ENCODE data around the gene PNPLA6. TPM values are rescaled to one million over a fixed set of nuclear protein-coding genes. Genes with fewer than 3 reads are reported as not detected.

PNPLA6 gene
- total and polyA plus RNA-seq, 7 experiments from 2014 or later, result 5.3 to 157 (median 119) TPM

- H3K27ac Mint-ChIP-seq, result no peak overlapping the region
- H3K9me3 ChIP-seq (ENCODE audit: control insufficient read depth in 2 of 3, low read length in 3 of 3), result no peaks in the 10 kb centered on the region
- H3K36me3 ChIP-seq (ENCODE audit: control insufficient read depth in 2 of 3, insufficient read depth in 3 of 3, low read length in 3 of 3), result no peaks in the 10 kb centered on the region
- peaks cover 0 to 5% (median 0%) of the 10 kb centered on the region in 7 donors for H3K4me1 Mint-ChIP-seq
- DNase-seq, result no peak
- ATAC-seq, result no peak
- no peak overlapping the region for H3K27ac ChIP-seq (ENCODE audit: low read depth, low read length)
- H3K4me3 ChIP-seq (ENCODE audit: low read length), result no peak overlapping the region
- intact Hi-C loops (cut with micrococcal nuclease), result no loop called here
- peaks cover under 1 to 15% (median 5%) of the 10 kb centered on the region in 5 donors for H3K27me3 Mint-ChIP-seq
- H3K4me3 Mint-ChIP-seq, result no peak overlapping the region
- CTCF ChIA-PET, result no interaction called here
- H3K4me1 ChIP-seq (ENCODE audit: control insufficient read depth in 2 of 2, insufficient read depth in 2 of 2, low read length in 2 of 2), result no peaks in the 10 kb centered on the region
- H3K27me3 ChIP-seq (ENCODE audit: control insufficient read depth in 2 of 2, insufficient read depth in 2 of 2, low read length in 2 of 2), result no peaks in the 10 kb centered on the region
- no peaks in the 10 kb centered on the region for H3K36me3 Mint-ChIP-seq
- POLR2A ChIA-PET, result no interaction called here
- H3K9me3 Mint-ChIP-seq, result peaks cover 0 to 4% (median 0%) of the 10 kb centered on the region in 11 donors
These were observed 71.8 kb downstream of the PNPLA6 start for GRCh38 chr19:7607212-7607873.

- no peaks in the 10 kb centered on the region for H3K36me3 Mint-ChIP-seq
- Histone ChIP-seq H3K36me3 (ENCODE audit: control insufficient read depth in 2 of 3, insufficient read depth in 3 of 3, low read length in 3 of 3) (no peaks in the 10 kb centered on the region), H3K4me1 (ENCODE audit: control insufficient read depth in 2 of 2, insufficient read depth in 2 of 2, low read length in 2 of 2) (no peaks in the 10 kb centered on the region), H3K9me3 (ENCODE audit: control insufficient read depth in 2 of 3, low read length in 3 of 3) (no peaks in the 10 kb centered on the region), H3K27me3 (ENCODE audit: control insufficient read depth in 2 of 2, insufficient read depth in 2 of 2, low read length in 2 of 2) (no peaks in the 10 kb centered on the region), H3K4me3 (ENCODE audit: low read length) (no peak overlapping the region), H3K27ac (ENCODE audit: low read depth, low read length) (no peak overlapping the region)
- POLR2A ChIA-PET, result no interaction called here
- peaks cover 0 to 9% (median 4%) of the 10 kb centered on the region in 5 donors for H3K27me3 Mint-ChIP-seq
- intact Hi-C loops (cut with micrococcal nuclease), result no loop called here
- DNase-seq (no peak), ATAC-seq (no peak)
- CTCF ChIA-PET, result no interaction called here
- peaks cover 0 to 4% (median 0%) of the 10 kb centered on the region in 7 donors for H3K4me1 Mint-ChIP-seq
- H3K9me3 Mint-ChIP-seq, result peaks cover 0 to 4% (median 0%) of the 10 kb centered on the region in 11 donors
- H3K4me3 Mint-ChIP-seq, result no peak overlapping the region
- no peak overlapping the region for H3K27ac Mint-ChIP-seq
These were observed 72.5 kb downstream of the PNPLA6 start for GRCh38 chr19:7607874-7608560.

GRCh38 chr19:7610491-7611240, 75.1 kb downstream of the PNPLA6 start:
- Mint-ChIP-seq H3K9me3 (peaks cover 0 to 1% (median 0%) of the 10 kb centered on the region in 11 donors), H3K27me3 (no peaks in the 10 kb centered on the region), H3K27ac (no peak overlapping the region), H3K4me1 (peaks cover 0 to 2% (median 0%) of the 10 kb centered on the region in 7 donors), H3K4me3 (no peak overlapping the region), H3K36me3 (no peaks in the 10 kb centered on the region)
- Histone ChIP-seq H3K27me3 (ENCODE audit: control insufficient read depth in 2 of 2, insufficient read depth in 2 of 2, low read length in 2 of 2) (no peaks in the 10 kb centered on the region), H3K36me3 (ENCODE audit: control insufficient read depth in 2 of 3, insufficient read depth in 3 of 3, low read length in 3 of 3) (no peaks in the 10 kb centered on the region), H3K4me1 (ENCODE audit: control insufficient read depth in 2 of 2, insufficient read depth in 2 of 2, low read length in 2 of 2) (no peaks in the 10 kb centered on the region), H3K4me3 (ENCODE audit: low read length) (no peak overlapping the region), H3K27ac (ENCODE audit: low read depth, low read length) (no peak overlapping the region), H3K9me3 (ENCODE audit: control insufficient read depth in 2 of 3, low read length in 3 of 3) (no peaks in the 10 kb centered on the region)
- ChIA-PET CTCF (no interaction called here), POLR2A (no interaction called here)
- intact Hi-C loops (cut with micrococcal nuclease), result no loop called here
- ATAC-seq (no peak), DNase-seq (no peak)

Other genes with a start within 250 kb of the PNPLA6 start
- 1 to 10 TPM in 4 of 5 experiments, under 1 TPM in 1; 0.89 to 9.9 (median 3.9) TPM for gene INSR, start 241.3 kb upstream of the PNPLA6 start, total RNA-seq
- gene INSR, start 241.3 kb upstream of the PNPLA6 start, polyA plus RNA-seq, result under 1 TPM; 0.29 to 0.71 TPM
- gene ARHGEF18, start 186.8 kb upstream of the PNPLA6 start, total RNA-seq, result 100 to 1,000 TPM in 4 of 5 experiments, 10 to 100 TPM in 1; 53.0 to 132 (median 130) TPM
- 10 to 100 TPM in 1 of 2 donors, 1 to 10 TPM in 1; 3.9 to 14.4 TPM for gene ARHGEF18, start 186.8 kb upstream of the PNPLA6 start, polyA plus RNA-seq
- 1 to 10 TPM in 1 of 5 experiments, under 1 TPM in 4; 0.59 to 1.2 (median 0.76) TPM for gene PEX11G, start 46.7 kb upstream of the PNPLA6 start, total RNA-seq
- 1 to 10 TPM in 1 of 2 donors, under 1 TPM in 1; 0.89 to 1.6 TPM for gene PEX11G, start 46.7 kb upstream of the PNPLA6 start, polyA plus RNA-seq
- gene ZNF358, start 19.6 kb upstream of the PNPLA6 start, total RNA-seq, result 10 to 100 TPM in 1 of 5 experiments, 1 to 10 TPM in 4; 5.7 to 10.1 (median 7.2) TPM
- gene ZNF358, start 19.6 kb upstream of the PNPLA6 start, polyA plus RNA-seq, result 1 to 10 TPM; 1.4 to 2.6 TPM
- 10 to 100 TPM; 13.8 to 49.2 (median 18.1) TPM for gene MCOLN1, start 13.1 kb upstream of the PNPLA6 start, total RNA-seq
- gene MCOLN1, start 13.1 kb upstream of the PNPLA6 start, polyA plus RNA-seq, result 10 to 100 TPM in 1 of 2 donors, 1 to 10 TPM in 1; 8.8 to 11.7 TPM
- under 1 TPM in 4 of 5 experiments, not detected in 1; 0.16 to 0.76 (median 0.35) TPM for gene CAMSAP3, start 60.1 kb downstream of the PNPLA6 start, total RNA-seq
- gene CAMSAP3, start 60.1 kb downstream of the PNPLA6 start, polyA plus RNA-seq, result under 1 TPM; 0.06 to 0.07 TPM
- gene XAB2, start 93.8 kb downstream of the PNPLA6 start, total RNA-seq, result 10 to 100 TPM; 49.3 to 79.8 (median 76.4) TPM
- gene XAB2, start 93.8 kb downstream of the PNPLA6 start, polyA plus RNA-seq, result 10 to 100 TPM in 1 of 2 donors, 1 to 10 TPM in 1; 6.4 to 11.9 TPM
- 100 to 1,000 TPM; 112 to 134 (median 117) TPM for gene PET100, start 94.1 kb downstream of the PNPLA6 start, total RNA-seq
- gene PET100, start 94.1 kb downstream of the PNPLA6 start, polyA plus RNA-seq, result 100 to 1,000 TPM; 158 to 274 TPM
- gene PCP2, start 98.0 kb downstream of the PNPLA6 start, total RNA-seq, result 10 to 100 TPM in 1 of 5 experiments, 1 to 10 TPM in 4; 2.2 to 13.4 (median 5.4) TPM
- not detected for gene PCP2, start 98.0 kb downstream of the PNPLA6 start, polyA plus RNA-seq
- 100 to 1,000 TPM; 158 to 411 (median 187) TPM for gene STXBP2, start 101.4 kb downstream of the PNPLA6 start, total RNA-seq
- gene STXBP2, start 101.4 kb downstream of the PNPLA6 start, polyA plus RNA-seq, result 10 to 100 TPM; 52.8 to 61.1 TPM
- gene RETN, start 133.3 kb downstream of the PNPLA6 start, total RNA-seq, result 1 to 10 TPM in 1 of 5 experiments, not detected in 4; 3.4 TPM
- not detected for gene RETN, start 133.3 kb downstream of the PNPLA6 start, polyA plus RNA-seq
- gene MCEMP1, start 141.4 kb downstream of the PNPLA6 start, total RNA-seq, result 10 to 100 TPM in 1 of 5 experiments, 1 to 10 TPM in 1, not detected in 3; 1.2 to 12.3 TPM
- gene MCEMP1, start 141.4 kb downstream of the PNPLA6 start, polyA plus RNA-seq, result not detected
- gene TRAPPC5, start 145.1 kb downstream of the PNPLA6 start, total RNA-seq, result 10 to 100 TPM; 43.7 to 79.3 (median 75.4) TPM
- 100 to 1,000 TPM; 165 to 191 TPM for gene TRAPPC5, start 145.1 kb downstream of the PNPLA6 start, polyA plus RNA-seq
- gene FCER2, start 166.4 kb downstream of the PNPLA6 start, total RNA-seq, result 1 to 10 TPM in 2 of 5 experiments, under 1 TPM in 1, not detected in 2; 0.32 to 3.8 (median 1.3) TPM
- under 1 TPM; 0.48 to 0.52 TPM for gene FCER2, start 166.4 kb downstream of the PNPLA6 start, polyA plus RNA-seq
- 1 to 10 TPM in 1 of 5 experiments, not detected in 4; 1.2 TPM for gene CLEC4G, start 196.4 kb downstream of the PNPLA6 start, total RNA-seq
- not detected for gene CLEC4G, start 196.4 kb downstream of the PNPLA6 start, polyA plus RNA-seq
- gene CD209, start 211.8 kb downstream of the PNPLA6 start, total RNA-seq, result under 1 TPM in 3 of 5 experiments, not detected in 2; 0.27 to 0.68 (median 0.32) TPM
- not detected for gene CD209, start 211.8 kb downstream of the PNPLA6 start, polyA plus RNA-seq
- gene CLEC4M, start 227.5 kb downstream of the PNPLA6 start, total RNA-seq, result not detected
- gene CLEC4M, start 227.5 kb downstream of the PNPLA6 start, polyA plus RNA-seq, result under 1 TPM in 1 of 2 donors, not detected in 1; 0.74 TPM

Data from naive thymus-derived CD4-positive, alpha-beta T cell (primary cell).